Astrocyte of the spinal cord (primary cell): ENCODE results near the gene CLIC1.

Experiments
- DNase-seq: peaks from one replicate; pipeline ENCODE4 v3.0.0; 2011; ENCODE audit warnings: low read depth, low spot score
- H3K4me3 ChIP-seq: 2 replicates; pipeline ENCODE4 v1.5.1; 2011; ENCODE audit warnings: low read depth, mild to moderate bottlenecking, low read length, moderate library complexity
- CTCF ChIP-seq: IDR thresholded peaks from 2 replicates; pipeline ENCODE4 v1.5.1; 2012; ENCODE audit warnings: low read depth, mild to moderate bottlenecking, low read length, inconsistent platforms
- in situ Hi-C: cut with HindIII; loops from 2 replicates; pipeline ENCODE4 v1.10.0; 2017; ENCODE audit warnings: low sequenced_read_pairs

The CLIC1 gene

GRCh38 chr6:31717499-31718222 is 18.7 kb downstream of the CLIC1 start:
- DNase-seq: no peak
- in situ Hi-C loops: no loop called here
- no peak overlapping the region for H3K4me3 ChIP-seq
- no peak for TF ChIP-seq CTCF

- in situ Hi-C loops: no loop called here
- no peak for DNase-seq
- H3K4me3 ChIP-seq: no peak within 1 kb of the TSS
- TF ChIP-seq CTCF: no peak
These were observed 21.0 kb downstream of the CLIC1 start, which contains the start of gene LY6G6D for GRCh38 chr6:31715022-31715958. Gene LY6G6D (plus strand): TSS chr6:31715348. CDS start chr6:31715356, 8 bp downstream.

GRCh38 chr6:31713991-31714684 is 22.2 kb downstream of the CLIC1 start:
- in situ Hi-C loops: no loop called here
- no peak for DNase-seq

GRCh38 chr6:31713465-31713864 is 22.9 kb downstream of the CLIC1 start:
- no peak for TF ChIP-seq CTCF
- in situ Hi-C loops: no loop called here
- H3K4me3 ChIP-seq: no peak overlapping the region
- no peak for DNase-seq

More at GRCh38 chr6:31713991-31714684, 22.2 kb downstream of the CLIC1 start:
- H3K4me3 ChIP-seq: no peak overlapping the region
- TF ChIP-seq CTCF: no peak

- in situ Hi-C loops: no loop called here
- DNase-seq: no peak
- no peak overlapping the region for H3K4me3 ChIP-seq
- TF ChIP-seq CTCF: no peak
These were observed 24.0 kb downstream of the CLIC1 start for GRCh38 chr6:31712296-31712695.

GRCh38 chr6:31711233-31711632 is 25.1 kb downstream of the CLIC1 start:
- TF ChIP-seq CTCF: no peak
- no peak overlapping the region for H3K4me3 ChIP-seq
- DNase-seq: no peak
- in situ Hi-C loops: no loop called here
